ENCODE results near the gene VCY1B.
"Not testable (repeated sequence)": the region's sequence is repeated elsewhere in the genome, so short reads cannot be mapped to it uniquely, and the experiment has no call there.

Gene VCY1B

GRCh38 chrY:14055927-14056326, at the start of gene VCY1B:
VCY1B (plus strand) TSS chrY:14056227; CDS start chrY:14056290, 63 bp downstream.
- not testable (repeated sequence) for DNase-seq (ENCODE audit: low spot score)

- DNase-seq (ENCODE audit: low spot score), result not testable (repeated sequence)
Observed at GRCh38 chrY:14011916-14012315, 44.1 kb upstream of the VCY1B start.

GRCh38 chrY:14030395-14030794, 25.6 kb upstream of the VCY1B start:
- DNase-seq (ENCODE audit: low spot score), result not testable (repeated sequence)

GRCh38 chrY:14085877-14086276, 29.9 kb downstream of the VCY1B start:
- no peak for DNase-seq (ENCODE audit: low spot score)
